ENCODE measurements around the gene KRTAP26-1. TPM values are rescaled to one million over a fixed set of nuclear protein-coding genes. Genes with fewer than 3 reads are reported as not detected.

Gene KRTAP26-1
- polyA plus RNA-seq, 3 donors: not detected

DNA sequence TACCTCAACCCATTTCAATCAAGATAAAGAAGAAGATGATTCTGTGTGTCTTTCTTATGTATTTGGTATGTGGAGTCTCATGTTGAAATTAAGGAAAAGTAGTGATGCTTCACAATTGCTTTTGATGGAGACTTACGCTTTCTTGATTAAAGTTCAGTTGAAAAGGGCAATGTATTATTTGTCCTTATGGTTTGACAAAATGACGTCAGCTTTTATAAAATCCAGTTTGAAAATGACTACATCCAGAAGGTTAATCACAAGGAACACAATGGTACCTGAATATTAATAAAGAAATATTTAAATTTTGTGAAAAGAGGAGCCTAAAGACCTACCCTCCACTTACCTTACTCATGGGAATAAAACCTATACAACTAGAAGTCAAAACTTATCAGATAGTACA, 4.4 kb downstream of the KRTAP26-1 start:
- H3K36me3 Mint-ChIP-seq: no peaks in the 10 kb centered on the region
- DNase-seq: no peak
- Histone ChIP-seq H3K27me3 (ENCODE audit: control insufficient read depth in 2 of 2, insufficient read depth in 2 of 2, low read length in 2 of 2) (no peaks in the 10 kb centered on the region), H3K36me3 (replicated peaks in 1 of 2; ENCODE audit: control insufficient read depth in 1 of 2, insufficient read depth in 2 of 2, low read length in 2 of 2) (no peaks in the 10 kb centered on the region), H3K9ac (ENCODE audit: insufficient read depth, low read length, poor library complexity, severe bottlenecking) (no peak overlapping the region), H4K20me1 (ENCODE audit: insufficient read depth, low read length) (no peaks in the 10 kb centered on the region), H3K4me1 (ENCODE audit: control insufficient read depth in 1 of 2, insufficient read depth in 2 of 2, low read length in 2 of 2) (no peaks in the 10 kb centered on the region), H2AFZ (ENCODE audit: insufficient read depth, low read depth, low read length, poor library complexity, severe bottlenecking) (no peak overlapping the region), H3K9me3 (replicated peaks in 1 of 2; ENCODE audit: control insufficient read depth in 1 of 2, insufficient read depth in 1 of 2, low read length in 2 of 2) (peaks cover 3 to 9% of the 10 kb centered on the region in 2 donors), H3K4me3 (replicated peaks in 1 of 3; ENCODE audit: low read depth in 2 of 3, low read length in 3 of 3) (no peak overlapping the region), H3K79me2 (ENCODE audit: insufficient read depth, low read length) (no peaks in the 10 kb centered on the region), H3K4me2 (replicated peaks; ENCODE audit: extremely low read depth, low read length, poor library complexity, severe bottlenecking) (no peak overlapping the region), H3K27ac (ENCODE audit: low read depth in 1 of 2, low read length in 2 of 2) (no peak overlapping the region)
- peaks cover 0 to 1% (median 0%) of the 10 kb centered on the region in 3 donors for H3K27me3 Mint-ChIP-seq (ENCODE audit: low read depth in 3 of 3)
- intact Hi-C loops (cut with micrococcal nuclease): no loop called here
- H3K27ac Mint-ChIP-seq: no peak overlapping the region
- WGBS (ENCODE audit: insufficient coverage): no CpG with 5 or more reads among the region's 2 CpGs
- H3K4me3 Mint-ChIP-seq: no peak overlapping the region
- no peaks in the 10 kb centered on the region for H3K4me1 Mint-ChIP-seq
- peaks cover 0 to 6% (median 4%) of the 10 kb centered on the region in 7 donors for H3K9me3 Mint-ChIP-seq
- TF ChIP-seq, protein P1, sequence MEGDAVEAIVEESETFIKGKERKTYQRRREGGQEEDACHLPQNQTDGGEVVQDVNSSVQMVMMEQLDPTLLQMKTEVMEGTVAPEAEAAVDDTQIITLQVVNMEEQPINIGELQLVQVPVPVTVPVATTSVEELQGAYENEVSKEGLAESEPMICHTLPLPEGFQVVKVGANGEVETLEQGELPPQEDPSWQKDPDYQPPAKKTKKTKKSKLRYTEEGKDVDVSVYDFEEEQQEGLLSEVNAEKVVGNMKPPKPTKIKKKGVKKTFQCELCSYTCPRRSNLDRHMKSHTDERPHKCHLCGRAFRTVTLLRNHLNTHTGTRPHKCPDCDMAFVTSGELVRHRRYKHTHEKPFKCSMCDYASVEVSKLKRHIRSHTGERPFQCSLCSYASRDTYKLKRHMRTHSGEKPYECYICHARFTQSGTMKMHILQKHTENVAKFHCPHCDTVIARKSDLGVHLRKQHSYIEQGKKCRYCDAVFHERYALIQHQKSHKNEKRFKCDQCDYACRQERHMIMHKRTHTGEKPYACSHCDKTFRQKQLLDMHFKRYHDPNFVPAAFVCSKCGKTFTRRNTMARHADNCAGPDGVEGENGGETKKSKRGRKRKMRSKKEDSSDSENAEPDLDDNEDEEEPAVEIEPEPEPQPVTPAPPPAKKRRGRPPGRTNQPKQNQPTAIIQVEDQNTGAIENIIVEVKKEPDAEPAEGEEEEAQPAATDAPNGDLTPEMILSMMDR (IDR thresholded peaks at IDR 0.05): no peak

DNA sequence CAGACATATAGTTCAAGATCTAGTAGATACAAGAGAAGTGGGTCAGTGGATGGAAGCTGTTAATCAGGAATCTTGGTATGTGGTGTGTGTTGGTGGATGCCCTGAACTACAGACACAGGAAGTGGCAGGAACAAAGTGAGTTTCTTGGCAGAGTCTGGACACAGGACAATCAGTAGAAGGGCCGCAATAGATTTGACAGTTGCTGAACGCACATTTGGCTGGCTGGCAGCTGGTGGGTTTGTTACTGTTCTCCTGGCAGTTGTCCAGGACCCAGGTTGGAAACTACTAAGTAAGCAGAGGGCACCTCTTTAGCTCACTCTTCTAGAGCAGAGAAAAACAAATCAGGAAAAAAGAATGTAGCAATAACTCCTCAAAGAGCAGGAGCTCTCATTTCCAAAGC, 13.2 kb downstream of the KRTAP26-1 start:
- H3K4me1 ChIP-seq (ENCODE audit: control insufficient read depth in 1 of 2, insufficient read depth in 2 of 2, low read length in 2 of 2): no peaks in the 10 kb centered on the region
- H3K36me3 Mint-ChIP-seq: no peaks in the 10 kb centered on the region
- no peaks in the 10 kb centered on the region for H3K27me3 ChIP-seq (ENCODE audit: control insufficient read depth in 2 of 2, insufficient read depth in 2 of 2, low read length in 2 of 2)
- H3K4me3 ChIP-seq (replicated peaks in 1 of 3; ENCODE audit: low read depth in 2 of 3, low read length in 3 of 3): no peak overlapping the region
- intact Hi-C loops (cut with micrococcal nuclease): no loop called here
- no peak overlapping the region for H3K4me2 ChIP-seq (replicated peaks; ENCODE audit: extremely low read depth, low read length, poor library complexity, severe bottlenecking)
- no peaks in the 10 kb centered on the region for H3K9me3 ChIP-seq (replicated peaks in 1 of 2; ENCODE audit: control insufficient read depth in 1 of 2, insufficient read depth in 1 of 2, low read length in 2 of 2)
- H2AFZ ChIP-seq (ENCODE audit: insufficient read depth, low read depth, low read length, poor library complexity, severe bottlenecking): no peak overlapping the region
- H3K4me1 Mint-ChIP-seq: no peaks in the 10 kb centered on the region
- H3K36me3 ChIP-seq (replicated peaks in 1 of 2; ENCODE audit: control insufficient read depth in 1 of 2, insufficient read depth in 2 of 2, low read length in 2 of 2): no peaks in the 10 kb centered on the region
- no peak overlapping the region for H3K9ac ChIP-seq (ENCODE audit: insufficient read depth, low read length, poor library complexity, severe bottlenecking)
- DNase-seq: no peak
- no peaks in the 10 kb centered on the region for H4K20me1 ChIP-seq (ENCODE audit: insufficient read depth, low read length)
- WGBS (ENCODE audit: insufficient coverage): 65% methylated on average over 2 of the region's 2 CpGs
- no peaks in the 10 kb centered on the region for H3K79me2 ChIP-seq (ENCODE audit: insufficient read depth, low read length)
- H3K4me3 Mint-ChIP-seq: no peak overlapping the region
- TF ChIP-seq, protein P1 (IDR thresholded peaks at IDR 0.05): no peak
- no peak overlapping the region for H3K27ac ChIP-seq (ENCODE audit: low read depth in 1 of 2, low read length in 2 of 2)
- H3K27me3 Mint-ChIP-seq (ENCODE audit: low read depth in 3 of 3): no peaks in the 10 kb centered on the region
- no peak overlapping the region for H3K27ac Mint-ChIP-seq
- H3K9me3 Mint-ChIP-seq: peaks cover 0 to 6% (median 2%) of the 10 kb centered on the region in 7 donors

Measured in CD14-positive monocyte (primary cell).